Uterus (tissue), 4 donors: ENCODE results near the gene CCSER2. TPM values are rescaled to one million over a fixed set of nuclear protein-coding genes. Genes with fewer than 3 reads are reported as not detected.
"Not testable (repeated sequence)": the region's sequence is repeated elsewhere in the genome, so short reads cannot be mapped to it uniquely, and the experiment has no call there.

Experiments used
- DNase-seq, 2 donors: peaks; one replicate each; pipeline ENCODE4 v3.0.0-alpha.2; 2019 to 2020
- H3K27ac ChIP-seq, 2 donors: fragments of 200-600 bp; sonication (generic); 1 replicate in 1 of 2; 2 replicates in 1 of 2; pipeline ENCODE4 v1.5.1; 2016 to 2018
- H3K27me3 ChIP-seq, 2 donors: fragments of 200-600 bp; sonication (generic); one replicate each; pipeline ENCODE4 v1.5.1; 2018 to 2019; ENCODE audit warnings: control low read depth in 1 of 2
- H3K36me3 ChIP-seq, 2 donors: fragments of 200-600 bp; sonication (generic); one replicate each; pipeline ENCODE4 v1.5.1; 2019; ENCODE audit warnings: control low read depth in 1 of 2
- H3K4me1 ChIP-seq, 2 donors: fragments of 200-600 bp; sonication (generic); one replicate each; pipeline ENCODE4 v1.5.1; 2018 to 2019; ENCODE audit warnings: control low read depth in 1 of 2
- H3K4me3 ChIP-seq, 2 donors: fragments of 200-600 bp; sonication (generic); 1 replicate in 1 of 2; 2 replicates in 1 of 2; pipeline ENCODE4 v1.5.1; 2018 to 2019; ENCODE audit warnings: mild to moderate bottlenecking in 1 of 2
- H3K9me3 ChIP-seq, 2 donors: fragments of 200-600 bp; sonication (generic); one replicate each; pipeline ENCODE4 v1.5.1; 2019; ENCODE audit warnings: control low read depth in 1 of 2
- CTCF ChIP-seq, 4 experiments: fragments of 200-600 bp in 2 of 4; fragments of 450-650 bp in 2 of 4; sonication (generic) in 2 of 4; IDR thresholded peaks; one replicate each; pipeline ENCODE4 v1.5.1; 2016 to 2019; ENCODE audit warnings: antibody characterized with exemption in 4 of 4, mild to moderate bottlenecking in 2 of 4, moderate library complexity in 1 of 4
- POLR2A ChIP-seq, 2 donors: fragments of 450-650 bp; IDR thresholded peaks; one replicate each; pipeline ENCODE4 v1.6.1; 2016; ENCODE audit warnings: antibody characterized with exemption in 2 of 2, mild to moderate bottlenecking in 1 of 2, moderate library complexity in 1 of 2
- intact Hi-C: fragments of 100-400 bp; cut with DNase I; formaldehyde crosslinking; loops from one replicate; pipeline ENCODE4 v1.15.1; 2023; ENCODE audit warnings: low total_unique reads
- total RNA-seq, 4 donors: library from RNA; depleted of rRNA in 3 of 4; stranded (reverse); fragments of >200 nt in 3 of 4; gene quantifications; one replicate each; pipeline versions ENCODE4 v1.1.0 to v1.2.4, GENCODE V29; 2014 to 2023
- donor health status: DM: yes; HTN: yes; CAD: no.

CCSER2 gene
- total RNA-seq, 4 donors from 2014 or later = 40.5 to 112 (median 54.0) TPM

DNA sequence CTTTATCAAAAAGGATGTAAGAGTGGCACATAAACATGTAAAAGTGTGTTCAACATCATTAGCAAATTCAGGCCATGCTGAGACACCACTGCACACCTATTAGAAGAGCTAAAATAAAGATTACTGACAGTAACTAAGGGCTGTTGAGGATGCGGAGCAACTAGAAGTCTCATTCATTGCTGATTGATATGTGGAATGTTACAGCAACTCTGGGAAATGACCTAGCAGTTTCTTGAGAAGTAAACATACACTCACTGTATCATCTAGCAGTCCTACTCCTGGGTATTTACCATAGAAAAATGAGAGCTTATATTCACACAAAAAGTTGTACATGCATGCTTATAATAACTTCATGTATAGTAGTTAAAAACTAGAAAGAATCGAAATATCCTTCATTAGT lies 77.3 kb downstream of the CCSER2 start:
- Histone ChIP-seq H3K36me3 (no peaks in the 10 kb centered on the region), H3K4me1 (no peaks in the 10 kb centered on the region), H3K27ac (no peak overlapping the region), H3K27me3 (no peaks in the 10 kb centered on the region), H3K9me3 (no peaks in the 10 kb centered on the region), H3K4me3 (no peak overlapping the region)
- TF ChIP-seq CTCF (IDR thresholded peaks at IDR 0.05) (no peak), POLR2A (IDR thresholded peaks at IDR 0.05) (no peak)
- no peak for DNase-seq
- intact Hi-C loops = no loop called here

DNA sequence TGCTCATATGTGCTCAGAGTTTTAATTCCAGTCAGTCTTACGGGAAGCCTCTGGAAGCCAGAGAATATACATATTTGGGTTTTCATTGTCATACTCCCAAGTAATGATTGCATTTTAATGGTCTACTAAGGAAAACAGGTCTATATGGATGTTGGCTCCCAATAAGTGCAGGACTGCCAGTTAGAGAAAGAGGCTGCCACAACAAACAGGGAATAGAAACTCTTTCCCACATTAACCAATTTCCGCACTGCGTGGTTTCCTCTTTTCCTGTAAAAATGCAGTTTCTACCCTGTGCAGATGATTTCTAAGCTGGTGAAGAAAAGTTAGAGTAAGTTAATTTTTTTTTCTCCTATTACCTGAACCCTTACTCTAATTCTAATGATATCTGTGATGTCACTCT lies 78.2 kb downstream of the CCSER2 start:
- no peaks in the 10 kb centered on the region for H3K36me3 ChIP-seq
- no peak overlapping the region for H3K27ac ChIP-seq
- TF ChIP-seq POLR2A (IDR thresholded peaks at IDR 0.05) (no peak), CTCF (IDR thresholded peaks at IDR 0.05) (no peak)
- intact Hi-C loops = no loop called here
- H3K9me3 ChIP-seq = no peaks in the 10 kb centered on the region
- H3K27me3 ChIP-seq = no peaks in the 10 kb centered on the region
- no peak overlapping the region for H3K4me3 ChIP-seq
- no peaks in the 10 kb centered on the region for H3K4me1 ChIP-seq
- DNase-seq = no peak

GRCh38 chr10:84407388-84408049 lies 79.1 kb downstream of the CCSER2 start:
- no peak for DNase-seq
- no peaks in the 10 kb centered on the region for H3K4me1 ChIP-seq
- no peak for TF ChIP-seq POLR2A (IDR thresholded peaks at IDR 0.05)
- TF ChIP-seq CTCF (IDR thresholded peaks at IDR 0.05) = no peak
- H3K27ac ChIP-seq = no peak overlapping the region
- H3K27me3 ChIP-seq = no peaks in the 10 kb centered on the region
- no peaks in the 10 kb centered on the region for H3K36me3 ChIP-seq
- H3K9me3 ChIP-seq = no peaks in the 10 kb centered on the region
- intact Hi-C loops = no loop called here
- H3K4me3 ChIP-seq = no peak overlapping the region

- H3K4me1 ChIP-seq = no peaks in the 10 kb centered on the region
- no peak for TF ChIP-seq POLR2A (IDR thresholded peaks at IDR 0.05)
- TF ChIP-seq CTCF (IDR thresholded peaks at IDR 0.05) = no peak
- H3K9me3 ChIP-seq = peaks cover 0 to 4% of the 10 kb centered on the region in 2 donors
- no peaks in the 10 kb centered on the region for H3K36me3 ChIP-seq
- no peak overlapping the region for H3K27ac ChIP-seq
- DNase-seq = no peak
- H3K4me3 ChIP-seq = no peak overlapping the region
- intact Hi-C loops = no loop called here
- no peaks in the 10 kb centered on the region for H3K27me3 ChIP-seq
Observed at GRCh38 chr10:84412482-84412881, 84.1 kb downstream of the CCSER2 start.

GRCh38 chr10:84414110-84414509 lies 85.7 kb downstream of the CCSER2 start:
- H3K36me3 ChIP-seq, H3K9me3 ChIP-seq, intact Hi-C loops, H3K27ac ChIP-seq, H3K4me1 ChIP-seq, DNase-seq, H3K4me3 ChIP-seq, H3K27me3 ChIP-seq: not testable (repeated sequence)
